ENCODE data around the gene PAFAH1B1.
"Not testable (repeated sequence)": the region's sequence is repeated elsewhere in the genome, so short reads cannot be mapped to it uniquely, and the experiment has no call there.

Gene PAFAH1B1

GRCh38 chr17:2694381-2695242 is 101.2 kb downstream of the PAFAH1B1 start:
- DNase-seq (ENCODE audit: low read depth), result no peak
- no peak for TF ChIP-seq CTCF (IDR thresholded peaks at IDR 0.05; ENCODE audit: insufficient read depth, low read depth, low read length, missing control alignments)
- no peak overlapping the region for H3K4me3 ChIP-seq (ENCODE audit: low read depth, low read length)

- DNase-seq (ENCODE audit: low read depth), result no peak
- no peak overlapping the region for H3K4me3 ChIP-seq (ENCODE audit: low read depth, low read length)
- TF ChIP-seq CTCF (IDR thresholded peaks at IDR 0.05; ENCODE audit: insufficient read depth, low read depth, low read length, missing control alignments), result no peak
Measured at GRCh38 chr17:2695243-2695960, 101.9 kb downstream of the PAFAH1B1 start.

GRCh38 chr17:2695961-2696760 is 102.7 kb downstream of the PAFAH1B1 start:
- DNase-seq (ENCODE audit: low read depth), result no peak
- TF ChIP-seq CTCF (IDR thresholded peaks at IDR 0.05; ENCODE audit: insufficient read depth, low read depth, low read length, missing control alignments), result no peak
- H3K4me3 ChIP-seq (ENCODE audit: low read depth, low read length), result no peak overlapping the region

- no peak for TF ChIP-seq CTCF (IDR thresholded peaks at IDR 0.05; ENCODE audit: insufficient read depth, low read depth, low read length, missing control alignments)
- DNase-seq (ENCODE audit: low read depth), result no peak
- no peak overlapping the region for H3K4me3 ChIP-seq (ENCODE audit: low read depth, low read length)
Measured at GRCh38 chr17:2697611-2698162, 104.2 kb downstream of the PAFAH1B1 start.

- DNase-seq (ENCODE audit: low read depth); H3K4me3 ChIP-seq (ENCODE audit: low read depth, low read length): not testable (repeated sequence)
Measured at GRCh38 chr17:2699216-2699805, 105.9 kb downstream of the PAFAH1B1 start.

- H3K4me3 ChIP-seq (ENCODE audit: low read depth, low read length), result no peak overlapping the region
- TF ChIP-seq CTCF (IDR thresholded peaks at IDR 0.05; ENCODE audit: insufficient read depth, low read depth, low read length, missing control alignments), result no peak
- DNase-seq (ENCODE audit: low read depth), result no peak
Measured at GRCh38 chr17:2700030-2700490, 106.6 kb downstream of the PAFAH1B1 start.

Measured in GM12865 (cell line).